ENCODE data around the gene RHOV.
"Not testable (repeated sequence)": the region's sequence is repeated elsewhere in the genome, so short reads cannot be mapped to it uniquely, and the experiment has no call there.

RHOV gene

GRCh38 chr15:40875991-40876730, 2.1 kb upstream of the RHOV start:
- DNase-seq (ENCODE audit: low read depth in 2 of 2): no peak

GRCh38 chr15:40872791-40873693, 992 bp downstream of the RHOV start:
- DNase-seq (ENCODE audit: low read depth in 2 of 2): no peak

- no peak for DNase-seq (ENCODE audit: low read depth in 2 of 2)
Measured at GRCh38 chr15:40871749-40872617, 2.1 kb downstream of the RHOV start.

- no peak for DNase-seq (ENCODE audit: low read depth in 2 of 2)
Measured at GRCh38 chr15:40870716-40871115, 3.3 kb downstream of the RHOV start.

- no peak for DNase-seq (ENCODE audit: low read depth in 2 of 2)
Measured at GRCh38 chr15:40869686-40870085, 4.3 kb downstream of the RHOV start.

- no peak for DNase-seq (ENCODE audit: low read depth in 2 of 2)
Measured at GRCh38 chr15:40867199-40867598, 6.8 kb downstream of the RHOV start.

- no peak for DNase-seq (ENCODE audit: low read depth in 2 of 2)
Measured at GRCh38 chr15:40863660-40864270, 10.3 kb downstream of the RHOV start.

GRCh38 chr15:40861147-40861546, 12.9 kb downstream of the RHOV start:
- DNase-seq (ENCODE audit: low read depth in 2 of 2): not testable (repeated sequence)

GRCh38 chr15:40859206-40859851, 14.7 kb downstream of the RHOV start:
- peak in 1 of 2 experiments; percentile 27 for DNase-seq (ENCODE audit: low read depth in 2 of 2)

- DNase-seq (ENCODE audit: low read depth in 2 of 2): no peak
Measured at GRCh38 chr15:40858706-40859105, 15.3 kb downstream of the RHOV start.

- DNase-seq (ENCODE audit: low read depth in 2 of 2): peak; percentile 22 to 30
Measured at GRCh38 chr15:40857601-40858341, 16.3 kb downstream of the RHOV start.

GRCh38 chr15:40856746-40857145, 17.3 kb downstream of the RHOV start:
- DNase-seq (ENCODE audit: low read depth in 2 of 2): no peak

GRCh38 chr15:40855706-40856234, 18.3 kb downstream of the RHOV start:
- no peak for DNase-seq (ENCODE audit: low read depth in 2 of 2)

- DNase-seq (ENCODE audit: low read depth in 2 of 2): no peak
Measured at GRCh38 chr15:40854161-40854560, 19.9 kb downstream of the RHOV start.

- DNase-seq (ENCODE audit: low read depth in 2 of 2): no peak
Measured at GRCh38 chr15:40853241-40853890, 20.7 kb downstream of the RHOV start.

- no peak for DNase-seq (ENCODE audit: low read depth in 2 of 2)
Measured at GRCh38 chr15:40852529-40852928, 21.5 kb downstream of the RHOV start.

GRCh38 chr15:40850576-40851112, 23.4 kb downstream of the RHOV start:
- no peak for DNase-seq (ENCODE audit: low read depth in 2 of 2)

- DNase-seq (ENCODE audit: low read depth in 2 of 2): no peak
Measured at GRCh38 chr15:40847223-40847961, 26.6 kb downstream of the RHOV start.

- no peak for DNase-seq (ENCODE audit: low read depth in 2 of 2)
Measured at GRCh38 chr15:40846841-40847222, 27.2 kb downstream of the RHOV start.

All from fibroblast of skin of left quadriceps (primary cell).